ENCODE data around the gene EEF1B2. TPM values are rescaled to one million over a fixed set of nuclear protein-coding genes. Genes with fewer than 3 reads are reported as not detected.

Gene EEF1B2
- total RNA-seq, 1 experiment from 2014 or later = 567 TPM

Small RNAs within 50 kb of the gene (small RNA-seq; reads per million reads assigned to genes)
- gene RF00134 (not detected), gene RF02271 (not detected), gene SNORA41 (not detected), gene SNORD51 (not detected)

Other genes with a start within 250 kb of the EEF1B2 start
- 3.9 and 5.1 TPM in 2 replicates for gene INO80D, start 73.7 kb upstream of the EEF1B2 start, total RNA-seq (2014; rRNA removed; shearing (Covaris generic))
- gene NDUFS1, start 451 bp upstream of the EEF1B2 start, total RNA-seq (2014; rRNA removed; shearing (Covaris generic)) = 69.8 and 77.2 TPM in 2 replicates
- gene ZDBF2, start 114.8 kb downstream of the EEF1B2 start, total RNA-seq (2014; rRNA removed; shearing (Covaris generic)) = not detected in 2 replicates

Data from HT-29 (cell line).